ENCODE data around the gene MYH16.

MYH16 gene

GRCh38 chr7:99359465-99360154 lies 87.0 kb downstream of the MYH16 start:
- DNase-seq: no peak

Data from DMS79 treated with DMSO at 0.1 percent for 48 hours (cell line).